GM19452 (cell line): ENCODE data around the gene KCNH1.

ENCODE experiments used
- ATAC-seq: cut with Tn5 transposase; IDR thresholded peaks from one replicate; pipeline ENCODE4 v1.9.1; 2021; ENCODE audit not compliant: unreplicated experiment

The KCNH1 gene

GRCh38 chr1:210655511-210655910 lies 478.4 kb downstream of the KCNH1 start:
- no peak for ATAC-seq

- ATAC-seq = no peak
Measured at GRCh38 chr1:210654176-210654981, 479.6 kb downstream of the KCNH1 start.

GRCh38 chr1:210653771-210654170 lies 480.2 kb downstream of the KCNH1 start:
- ATAC-seq = no peak

GRCh38 chr1:210652329-210652954 lies 481.5 kb downstream of the KCNH1 start:
- no peak for ATAC-seq

GRCh38 chr1:210650403-210650802 lies 483.5 kb downstream of the KCNH1 start:
- ATAC-seq = no peak

- ATAC-seq = no peak
Measured at GRCh38 chr1:210648588-210649269, 485.2 kb downstream of the KCNH1 start.

GRCh38 chr1:210647406-210648333 lies 486.3 kb downstream of the KCNH1 start:
- ATAC-seq = no peak

- no peak for ATAC-seq
Measured at GRCh38 chr1:210646258-210646616, 487.7 kb downstream of the KCNH1 start.

GRCh38 chr1:210645582-210646257 lies 488.2 kb downstream of the KCNH1 start:
- no peak for ATAC-seq

GRCh38 chr1:210641582-210641981 lies 492.4 kb downstream of the KCNH1 start:
- ATAC-seq = no peak

- no peak for ATAC-seq
Measured at GRCh38 chr1:210635108-210635507, 498.8 kb downstream of the KCNH1 start.

GRCh38 chr1:210633636-210634035 lies 500.3 kb downstream of the KCNH1 start:
- ATAC-seq = no peak

- no peak for ATAC-seq
Measured at GRCh38 chr1:210633140-210633539, 500.8 kb downstream of the KCNH1 start.

GRCh38 chr1:210631399-210631798 lies 502.5 kb downstream of the KCNH1 start:
- ATAC-seq = no peak

- no peak for ATAC-seq
Measured at GRCh38 chr1:210629276-210629675, 504.7 kb downstream of the KCNH1 start.

- no peak for ATAC-seq
Measured at GRCh38 chr1:210627755-210628154, 506.2 kb downstream of the KCNH1 start.
